HCT116 (cell line): Measurements from ENCODE around the gene CDK7. TPM values are rescaled to one million over a fixed set of nuclear protein-coding genes. Genes with fewer than 3 reads are reported as not detected.

ENCODE experiments used
- ATAC-seq: fragments of 200-7000 bp; cut with Tn5 transposase; 2 replicates; pipeline ENCODE4 v1.9.1; 2020; ENCODE audit warnings: mild to moderate bottlenecking, moderate library complexity
- BruUV-seq: library from RNA; stranded (reverse); fragments of 400-500 nt; replicated peaks from 2 replicates; lab custom pipeline; 2021; lab: Mats Ljungman, UMichigan
- CTCF ChIA-PET: fragments of 300-600 bp; sonication (Branson Sonifier 250); formaldehyde crosslinking; loops from one replicate; lab custom pipeline; 2021; ENCODE audit warnings: antibody characterized with exemption; lab: Charles Lee
- POLR2A ChIA-PET: fragments of 300-600, 350-600 bp; sonication (Branson Sonifier 250); formaldehyde crosslinking; loops from one replicate; lab custom pipeline; 2021; ENCODE audit warnings: antibody characterized with exemption; lab: Charles Lee
- RAD21 ChIA-PET, 2 experiments: fragments of 300-600 bp; sonication (Branson Sonifier 250); formaldehyde crosslinking; loops; one replicate each; lab custom pipeline; 2023; ENCODE audit warnings: low total read pairs in 2 of 2; ENCODE audit not compliant: uncharacterized antibody in 2 of 2, unreplicated experiment in 2 of 2, low non-redundant PET in 1 of 2; lab: Charles Lee
- DNase-seq: peaks from one replicate; pipeline ENCODE4 v3.0.0-alpha.2; 2010; ENCODE audit warnings: low read depth, low spot score
- H2AFZ ChIP-seq: fragments of 200-600 bp; shearing (Covaris generic), sonication (generic); 2 replicates; pipeline ENCODE4 v1.6.1; 2017; ENCODE audit warnings: low read depth, mixed run types, mixed read lengths, antibody characterized with exemption, low read length; ENCODE audit not compliant: poor library complexity, severe bottlenecking
- H3K27ac ChIP-seq: 2 replicates; pipeline ENCODE4 v1.5.1; 2012; ENCODE audit warnings: low read depth, low read length
- H3K27me3 ChIP-seq: fragments of 200-600 bp; sonication (generic); 2 replicates; pipeline ENCODE4 v1.6.1; 2016; ENCODE audit warnings: mixed run types, low read length, mixed read lengths; ENCODE audit not compliant: insufficient read depth
- H3K36me3 ChIP-seq, 2 experiments: fragments of 200-500 bp in 1 of 2; fragments of 200-600 bp in 1 of 2; sonication (Bioruptor generic) in 1 of 2; sonication (generic) in 1 of 2; 2 replicates each; pipeline versions ENCODE4 v1.5.1 to v1.6.1; 2014 to 2016; ENCODE audit warnings: low read length in 2 of 2, inconsistent platforms in 1 of 2, mixed read lengths in 1 of 2, mixed run types in 1 of 2; ENCODE audit not compliant: insufficient read depth in 2 of 2, control insufficient read depth in 1 of 2
- H3K4me1 ChIP-seq, 2 experiments: fragments of 200-600 bp in 1 of 2; sonication (generic) in 1 of 2; 2 replicates each; pipeline versions ENCODE4 v1.5.1 to v1.6.1; 2012 to 2017; ENCODE audit warnings: low read length in 2 of 2, inconsistent platforms in 1 of 2, mild to moderate bottlenecking in 1 of 2, mixed read lengths in 1 of 2, mixed run types in 1 of 2, moderate library complexity in 1 of 2; ENCODE audit not compliant: insufficient read depth in 2 of 2, control insufficient read depth in 1 of 2
- H3K4me2 ChIP-seq: fragments of 200-600 bp; sonication (generic); 2 replicates; pipeline ENCODE4 v1.6.1; 2017; ENCODE audit warnings: mixed run types, low read length, mixed read lengths
- H3K4me3 ChIP-seq, 2 experiments: fragments of 200-600 bp in 1 of 2; sonication (generic) in 1 of 2; replicated peaks in 1 of 2; 2 replicates each; pipeline ENCODE4 v1.5.1; 2011 to 2016; ENCODE audit warnings: low read length in 2 of 2, control low read depth in 1 of 2, low read depth in 1 of 2, mild to moderate bottlenecking in 1 of 2, mixed read lengths in 1 of 2, mixed run types in 1 of 2
- H3K79me2 ChIP-seq: fragments of 200-600 bp; sonication (generic); 2 replicates; pipeline ENCODE4 v1.6.1; 2017; ENCODE audit warnings: mild to moderate bottlenecking, mixed run types, low read length, moderate library complexity, mixed read lengths; ENCODE audit not compliant: insufficient read depth
- H3K9ac ChIP-seq: fragments of 200-600 bp; sonication (generic); 2 replicates; pipeline ENCODE4 v1.6.1; 2016; ENCODE audit warnings: low read length, mixed read lengths
- H3K9me2 ChIP-seq: fragments of 200-600 bp; sonication (generic), shearing (Covaris generic); 2 replicates; pipeline ENCODE4 v1.6.1; 2017; ENCODE audit warnings: mixed run types, mild to moderate bottlenecking, moderate library complexity; ENCODE audit not compliant: insufficient read depth
- H3K9me3 ChIP-seq, 2 experiments: fragments of 200-500 bp in 1 of 2; fragments of 200-600 bp in 1 of 2; sonication (Bioruptor generic) in 1 of 2; sonication (generic) in 1 of 2; 2 replicates each; pipeline ENCODE4 v1.6.1; 2014 to 2017; ENCODE audit warnings: low read length in 2 of 2, mixed read lengths in 2 of 2, inconsistent platforms in 1 of 2, low read depth in 1 of 2, mild to moderate bottlenecking in 1 of 2, mixed run types in 1 of 2, moderate library complexity in 1 of 2; ENCODE audit not compliant: control insufficient read depth in 1 of 2, insufficient read depth in 1 of 2
- H4K20me1 ChIP-seq: fragments of 200-600 bp; sonication (generic), shearing (Covaris generic); 2 replicates; pipeline ENCODE4 v1.6.1; 2017; ENCODE audit warnings: mixed run types, mild to moderate bottlenecking, moderate library complexity; ENCODE audit not compliant: insufficient read depth
- CEBPB ChIP-seq: IDR thresholded peaks from 2 replicates; pipeline ENCODE4 v1.6.1; 2012; ENCODE audit warnings: low read depth
- EGR1 ChIP-seq: IDR thresholded peaks from 2 replicates; pipeline ENCODE4 v1.6.1; 2012; ENCODE audit warnings: low read depth
- ELF1 ChIP-seq: IDR thresholded peaks from 2 replicates; pipeline ENCODE4 v1.6.1; 2012; ENCODE audit warnings: low read depth, borderline replicate concordance
- EZH2 ChIP-seq: fragments of 200-600 bp; sonication (generic); IDR thresholded peaks from 2 replicates; pipeline ENCODE4 v1.6.1; 2017; ENCODE audit warnings: antibody characterized with exemption, mixed run types
- EZH2phosphoT487 ChIP-seq: fragments of 200-600 bp; IDR thresholded peaks from 2 replicates; pipeline ENCODE4 v1.6.1; 2018; ENCODE audit warnings: antibody characterized with exemption, borderline replicate concordance
- JUND ChIP-seq: IDR thresholded peaks from 2 replicates; pipeline ENCODE4 v1.6.1; 2012
- POLR2A ChIP-seq: IDR thresholded peaks from 2 replicates; pipeline ENCODE4 v1.7.0; 2011; ENCODE audit warnings: borderline replicate concordance; ENCODE audit not compliant: insufficient read depth, insufficient read length; ENCODE audit errors: extremely low read depth
- POLR2AphosphoS5 ChIP-seq: IDR thresholded peaks from 2 replicates; pipeline ENCODE4 v1.6.1; 2011; ENCODE audit warnings: mild to moderate bottlenecking, low read depth, low read length, moderate library complexity
- SIN3A ChIP-seq: IDR thresholded peaks from 2 replicates; pipeline ENCODE4 v1.6.1; 2012; ENCODE audit warnings: low read depth
- SP1 ChIP-seq: IDR thresholded peaks from 2 replicates; pipeline ENCODE4 v1.6.1; 2012; ENCODE audit warnings: low read depth
- YY1 ChIP-seq: IDR thresholded peaks from 2 replicates; pipeline ENCODE4 v1.6.1; 2011; ENCODE audit warnings: low read length, low read depth, moderate library complexity, mild to moderate bottlenecking; ENCODE audit not compliant: insufficient replicate concordance; ENCODE audit errors: extremely low read depth
- ZFX ChIP-seq: fragments of 450-650 bp; IDR thresholded peaks from 2 replicates; pipeline ENCODE4 v1.6.1; 2017
- intact Hi-C: fragments of 100-400 bp; cut with micrococcal nuclease; formaldehyde crosslinking; loops from 2 replicates; pipeline ENCODE4 v1.10.0; 2022
- total RNA-seq: library from RNA; stranded (reverse); gene quantifications from one replicate; pipeline ENCODE4 v1.2.1, GENCODE V29; 2021; ENCODE audit not compliant: unreplicated experiment
- TF ChIP-seq, protein P1 (sequence below): IDR thresholded peaks from 2 replicates; pipeline ENCODE4 v1.6.1; 2012
- TF ChIP-seq, protein P2 (sequence below): IDR thresholded peaks from 2 replicates; pipeline ENCODE4 v1.6.1; 2012
- TF ChIP-seq, protein P3 (sequence below): IDR thresholded peaks from 2 replicates; pipeline ENCODE4 v1.6.1; 2011; ENCODE audit warnings: mild to moderate bottlenecking, low read length, moderate library complexity; ENCODE audit not compliant: insufficient replicate concordance; ENCODE audit errors: extremely low read depth
- TF ChIP-seq, protein P4 (sequence below), 3 experiments: fragments of 200-600 bp in 1 of 3; sonication (generic) in 1 of 3; IDR thresholded peaks in 2 of 3; conservative IDR thresholded peaks in 1 of 3; 2 replicates each; pipeline ENCODE4 v1.5.1; 2012 to 2017; ENCODE audit warnings: low read depth in 2 of 3, low read length in 2 of 3, antibody characterized with exemption in 1 of 3, borderline replicate concordance in 1 of 3, control low read depth in 1 of 3, mild to moderate bottlenecking in 1 of 3, mixed read lengths in 1 of 3, mixed run types in 1 of 3, moderate library complexity in 1 of 3; ENCODE audit not compliant: insufficient read depth in 1 of 3
- TF ChIP-seq, protein P5 (sequence below): IDR thresholded peaks from 2 replicates; pipeline ENCODE4 v1.6.1; 2012; ENCODE audit warnings: low read depth

CDK7 gene
- total RNA-seq, 1 experiment from 2014 or later, result 67.0 TPM

DNA sequence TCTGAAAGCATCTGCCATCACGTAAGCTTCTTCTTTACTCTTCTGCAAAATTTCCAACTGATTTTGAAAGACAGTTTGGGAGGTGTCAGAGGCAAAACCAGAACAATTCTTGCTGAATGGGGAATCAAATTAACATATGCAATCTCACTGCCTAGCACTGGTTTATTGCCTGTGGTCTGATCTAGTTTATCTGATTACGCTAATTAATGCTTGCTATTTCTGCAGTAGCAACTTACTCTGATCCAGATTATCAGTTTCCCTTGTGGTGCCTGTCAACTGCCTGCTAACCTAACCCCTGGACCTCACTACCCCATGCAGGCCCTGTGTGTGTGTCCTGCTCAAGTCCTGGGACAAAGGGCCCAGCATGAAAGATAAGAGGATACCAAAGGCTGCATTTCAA is 57.6 kb downstream of the CDK7 start:
- Histone ChIP-seq H2AFZ (no peak overlapping the region), H3K27ac (no peak overlapping the region), H3K9ac (no peak overlapping the region), H4K20me1 (no peaks in the 10 kb centered on the region), H3K27me3 (no peaks in the 10 kb centered on the region), H3K9me3 (no peaks in the 10 kb centered on the region)
- intact Hi-C loops, result no loop called here
- CTCF ChIA-PET, result no interaction called here
- POLR2A ChIA-PET, result no interaction called here
- BruUV-seq, result no TSS peak
- TF ChIP-seq, protein P1, sequence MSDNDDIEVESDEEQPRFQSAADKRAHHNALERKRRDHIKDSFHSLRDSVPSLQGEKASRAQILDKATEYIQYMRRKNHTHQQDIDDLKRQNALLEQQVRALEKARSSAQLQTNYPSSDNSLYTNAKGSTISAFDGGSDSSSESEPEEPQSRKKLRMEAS, result no peak
- no peak for TF ChIP-seq POLR2AphosphoS5
- TF ChIP-seq JUND, result no peak
- TF ChIP-seq ELF1, result no peak
- TF ChIP-seq EGR1, result no peak
- TF ChIP-seq, protein P2, sequence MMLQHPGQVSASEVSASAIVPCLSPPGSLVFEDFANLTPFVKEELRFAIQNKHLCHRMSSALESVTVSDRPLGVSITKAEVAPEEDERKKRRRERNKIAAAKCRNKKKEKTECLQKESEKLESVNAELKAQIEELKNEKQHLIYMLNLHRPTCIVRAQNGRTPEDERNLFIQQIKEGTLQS, result no peak
- TF ChIP-seq SIN3A, result no peak
- TF ChIP-seq, protein P3, sequence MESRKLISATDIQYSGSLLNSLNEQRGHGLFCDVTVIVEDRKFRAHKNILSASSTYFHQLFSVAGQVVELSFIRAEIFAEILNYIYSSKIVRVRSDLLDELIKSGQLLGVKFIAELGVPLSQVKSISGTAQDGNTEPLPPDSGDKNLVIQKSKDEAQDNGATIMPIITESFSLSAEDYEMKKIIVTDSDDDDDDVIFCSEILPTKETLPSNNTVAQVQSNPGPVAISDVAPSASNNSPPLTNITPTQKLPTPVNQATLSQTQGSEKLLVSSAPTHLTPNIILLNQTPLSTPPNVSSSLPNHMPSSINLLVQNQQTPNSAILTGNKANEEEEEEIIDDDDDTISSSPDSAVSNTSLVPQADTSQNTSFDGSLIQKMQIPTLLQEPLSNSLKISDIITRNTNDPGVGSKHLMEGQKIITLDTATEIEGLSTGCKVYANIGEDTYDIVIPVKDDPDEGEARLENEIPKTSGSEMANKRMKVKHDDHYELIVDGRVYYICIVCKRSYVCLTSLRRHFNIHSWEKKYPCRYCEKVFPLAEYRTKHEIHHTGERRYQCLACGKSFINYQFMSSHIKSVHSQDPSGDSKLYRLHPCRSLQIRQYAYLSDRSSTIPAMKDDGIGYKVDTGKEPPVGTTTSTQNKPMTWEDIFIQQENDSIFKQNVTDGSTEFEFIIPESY, result no peak
- no peak for TF ChIP-seq CEBPB
- TF ChIP-seq POLR2A, result no peak
- TF ChIP-seq EZH2, result no peak
- no peak for TF ChIP-seq SP1
- TF ChIP-seq, protein P4, sequence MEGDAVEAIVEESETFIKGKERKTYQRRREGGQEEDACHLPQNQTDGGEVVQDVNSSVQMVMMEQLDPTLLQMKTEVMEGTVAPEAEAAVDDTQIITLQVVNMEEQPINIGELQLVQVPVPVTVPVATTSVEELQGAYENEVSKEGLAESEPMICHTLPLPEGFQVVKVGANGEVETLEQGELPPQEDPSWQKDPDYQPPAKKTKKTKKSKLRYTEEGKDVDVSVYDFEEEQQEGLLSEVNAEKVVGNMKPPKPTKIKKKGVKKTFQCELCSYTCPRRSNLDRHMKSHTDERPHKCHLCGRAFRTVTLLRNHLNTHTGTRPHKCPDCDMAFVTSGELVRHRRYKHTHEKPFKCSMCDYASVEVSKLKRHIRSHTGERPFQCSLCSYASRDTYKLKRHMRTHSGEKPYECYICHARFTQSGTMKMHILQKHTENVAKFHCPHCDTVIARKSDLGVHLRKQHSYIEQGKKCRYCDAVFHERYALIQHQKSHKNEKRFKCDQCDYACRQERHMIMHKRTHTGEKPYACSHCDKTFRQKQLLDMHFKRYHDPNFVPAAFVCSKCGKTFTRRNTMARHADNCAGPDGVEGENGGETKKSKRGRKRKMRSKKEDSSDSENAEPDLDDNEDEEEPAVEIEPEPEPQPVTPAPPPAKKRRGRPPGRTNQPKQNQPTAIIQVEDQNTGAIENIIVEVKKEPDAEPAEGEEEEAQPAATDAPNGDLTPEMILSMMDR (IDR thresholded peaks at IDR 0.05 in 2 of 3, conservative IDR thresholded peaks at IDR 0.05 in 1 of 3; ENCODE audit: borderline replicate concordance in 1 of 3, insufficient read depth in 1 of 3, low read depth in 2 of 3, low read length in 2 of 3), result no peak
- TF ChIP-seq, protein P5, sequence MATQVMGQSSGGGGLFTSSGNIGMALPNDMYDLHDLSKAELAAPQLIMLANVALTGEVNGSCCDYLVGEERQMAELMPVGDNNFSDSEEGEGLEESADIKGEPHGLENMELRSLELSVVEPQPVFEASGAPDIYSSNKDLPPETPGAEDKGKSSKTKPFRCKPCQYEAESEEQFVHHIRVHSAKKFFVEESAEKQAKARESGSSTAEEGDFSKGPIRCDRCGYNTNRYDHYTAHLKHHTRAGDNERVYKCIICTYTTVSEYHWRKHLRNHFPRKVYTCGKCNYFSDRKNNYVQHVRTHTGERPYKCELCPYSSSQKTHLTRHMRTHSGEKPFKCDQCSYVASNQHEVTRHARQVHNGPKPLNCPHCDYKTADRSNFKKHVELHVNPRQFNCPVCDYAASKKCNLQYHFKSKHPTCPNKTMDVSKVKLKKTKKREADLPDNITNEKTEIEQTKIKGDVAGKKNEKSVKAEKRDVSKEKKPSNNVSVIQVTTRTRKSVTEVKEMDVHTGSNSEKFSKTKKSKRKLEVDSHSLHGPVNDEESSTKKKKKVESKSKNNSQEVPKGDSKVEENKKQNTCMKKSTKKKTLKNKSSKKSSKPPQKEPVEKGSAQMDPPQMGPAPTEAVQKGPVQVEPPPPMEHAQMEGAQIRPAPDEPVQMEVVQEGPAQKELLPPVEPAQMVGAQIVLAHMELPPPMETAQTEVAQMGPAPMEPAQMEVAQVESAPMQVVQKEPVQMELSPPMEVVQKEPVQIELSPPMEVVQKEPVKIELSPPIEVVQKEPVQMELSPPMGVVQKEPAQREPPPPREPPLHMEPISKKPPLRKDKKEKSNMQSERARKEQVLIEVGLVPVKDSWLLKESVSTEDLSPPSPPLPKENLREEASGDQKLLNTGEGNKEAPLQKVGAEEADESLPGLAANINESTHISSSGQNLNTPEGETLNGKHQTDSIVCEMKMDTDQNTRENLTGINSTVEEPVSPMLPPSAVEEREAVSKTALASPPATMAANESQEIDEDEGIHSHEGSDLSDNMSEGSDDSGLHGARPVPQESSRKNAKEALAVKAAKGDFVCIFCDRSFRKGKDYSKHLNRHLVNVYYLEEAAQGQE, result no peak
- TF ChIP-seq EZH2phosphoT487, result no peak
- no peak for TF ChIP-seq ZFX
- TF ChIP-seq YY1, result no peak
- TF ChIP-seq, all 23 proteins: peak for 0
- no peaks in the 10 kb centered on the region for H3K9me2 ChIP-seq
- no peak overlapping the region for H3K4me2 ChIP-seq
- H3K4me1 ChIP-seq, result no peaks in the 10 kb centered on the region
- ATAC-seq, result no peak
- RAD21 ChIA-PET, result no interaction called here
- no peak for DNase-seq
- no peak overlapping the region for H3K4me3 ChIP-seq
- no peaks in the 10 kb centered on the region for H3K79me2 ChIP-seq
- peaks cover 2 to 3% of the 10 kb centered on the region in 2 experiments; a peak in 1 of 4 replicates for H3K36me3 ChIP-seq
